Esophagus muscularis mucosa (tissue), 3 donors: ENCODE results near the gene CACNB4.

Source experiments
- POLR2A ChIP-seq: fragments of 450-650 bp; IDR thresholded peaks from one replicate; pipeline ENCODE4 v1.6.1; 2017; ENCODE audit warnings: antibody characterized with exemption, moderate library complexity, mild to moderate bottlenecking, low read depth
- POLR2AphosphoS5 ChIP-seq, 2 donors: sonication (generic); formaldehyde crosslinking; IDR thresholded peaks; one replicate each; pipeline ENCODE4 v1.6.1; 2017; ENCODE audit warnings: antibody characterized with exemption in 2 of 2
- TF ChIP-seq, protein P1 (sequence below), 3 experiments: fragments of 200-600 bp in 2 of 3; fragments of 450-650 bp in 1 of 3; sonication (generic) in 2 of 3; IDR thresholded peaks; one replicate each; pipeline ENCODE4 v1.5.1; 2017 to 2019; ENCODE audit warnings: antibody characterized with exemption in 3 of 3, mild to moderate bottlenecking in 2 of 3, moderate library complexity in 1 of 3

DNA sequence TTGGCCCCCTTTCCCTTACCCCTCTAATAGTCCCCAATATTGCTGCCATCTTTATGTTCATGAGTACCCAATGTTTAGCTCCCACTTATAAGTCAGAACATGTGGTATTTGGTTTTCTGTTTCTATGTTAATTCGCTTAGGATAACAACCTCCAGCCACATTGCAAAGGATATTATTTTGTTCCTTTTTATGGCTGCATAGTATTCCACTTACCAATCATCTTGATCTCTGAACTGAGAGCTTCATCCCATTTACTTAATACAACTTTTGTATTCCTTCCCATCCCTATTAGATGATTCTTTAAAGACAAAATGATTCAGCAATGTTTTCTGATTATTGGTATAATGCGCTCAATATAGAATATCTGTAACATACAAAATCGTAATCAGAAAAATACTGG, 307.3 kb downstream of the CACNB4 start:
- TF ChIP-seq, protein P1, sequence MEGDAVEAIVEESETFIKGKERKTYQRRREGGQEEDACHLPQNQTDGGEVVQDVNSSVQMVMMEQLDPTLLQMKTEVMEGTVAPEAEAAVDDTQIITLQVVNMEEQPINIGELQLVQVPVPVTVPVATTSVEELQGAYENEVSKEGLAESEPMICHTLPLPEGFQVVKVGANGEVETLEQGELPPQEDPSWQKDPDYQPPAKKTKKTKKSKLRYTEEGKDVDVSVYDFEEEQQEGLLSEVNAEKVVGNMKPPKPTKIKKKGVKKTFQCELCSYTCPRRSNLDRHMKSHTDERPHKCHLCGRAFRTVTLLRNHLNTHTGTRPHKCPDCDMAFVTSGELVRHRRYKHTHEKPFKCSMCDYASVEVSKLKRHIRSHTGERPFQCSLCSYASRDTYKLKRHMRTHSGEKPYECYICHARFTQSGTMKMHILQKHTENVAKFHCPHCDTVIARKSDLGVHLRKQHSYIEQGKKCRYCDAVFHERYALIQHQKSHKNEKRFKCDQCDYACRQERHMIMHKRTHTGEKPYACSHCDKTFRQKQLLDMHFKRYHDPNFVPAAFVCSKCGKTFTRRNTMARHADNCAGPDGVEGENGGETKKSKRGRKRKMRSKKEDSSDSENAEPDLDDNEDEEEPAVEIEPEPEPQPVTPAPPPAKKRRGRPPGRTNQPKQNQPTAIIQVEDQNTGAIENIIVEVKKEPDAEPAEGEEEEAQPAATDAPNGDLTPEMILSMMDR (IDR thresholded peaks at IDR 0.05) = no peak
- TF ChIP-seq POLR2A (no peak), POLR2AphosphoS5 (IDR thresholded peaks at IDR 0.05) (no peak)
